Activated CD4-positive, alpha-beta T cell treated with anti-CD3 and anti-CD28 coated beads, Interleukin-2, amount 50 U/mL, for 48 hours (primary cell): Measurements from ENCODE around the gene MSL3.

Experiments
- DNase-seq, 2 experiments: peaks; one replicate each; pipeline ENCODE4 v3.0.0-alpha.2; 2020

Gene MSL3

DNA sequence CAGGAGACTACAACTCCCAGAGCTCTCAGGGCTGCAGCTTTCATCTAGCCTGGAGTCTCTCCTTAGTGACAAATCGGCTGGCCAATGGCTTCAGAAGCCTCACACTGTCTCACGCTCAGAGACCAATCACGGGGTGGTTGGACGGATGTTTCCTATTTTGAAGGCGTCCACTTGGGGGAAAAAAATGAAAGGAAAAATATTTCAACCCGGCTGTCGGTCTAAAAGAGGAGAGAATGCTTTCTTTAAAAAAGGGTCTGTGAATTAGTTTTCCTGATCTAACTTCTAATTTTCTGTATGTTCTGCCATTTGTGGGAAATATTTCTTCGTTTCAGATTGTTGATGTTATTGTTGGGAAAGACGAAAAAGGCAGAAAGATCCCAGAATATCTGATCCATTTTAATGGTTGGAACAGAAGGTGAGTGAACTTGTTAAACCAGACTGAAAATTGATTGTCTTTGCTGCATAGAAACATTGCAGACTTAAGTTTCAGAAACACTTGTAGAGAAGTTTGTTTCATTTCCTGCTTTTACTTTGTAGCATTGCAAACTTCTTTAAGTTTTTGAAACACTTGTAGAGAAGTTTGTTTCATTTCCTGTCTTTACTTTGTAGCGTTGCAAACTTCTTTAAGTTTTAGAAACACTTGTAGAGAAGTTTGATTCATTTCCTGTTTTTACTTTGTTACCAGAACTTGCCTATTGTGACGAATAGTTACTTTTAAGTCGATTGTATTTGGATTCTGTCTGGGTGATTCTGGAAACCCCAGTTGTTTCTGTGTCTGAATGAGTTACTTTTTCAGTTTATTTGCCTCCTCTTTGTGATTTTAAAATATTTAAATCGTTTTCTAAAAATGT is 1.6 kb downstream of the MSL3 start:
- DNase-seq, result peak; percentile 56 to 62

DNA sequence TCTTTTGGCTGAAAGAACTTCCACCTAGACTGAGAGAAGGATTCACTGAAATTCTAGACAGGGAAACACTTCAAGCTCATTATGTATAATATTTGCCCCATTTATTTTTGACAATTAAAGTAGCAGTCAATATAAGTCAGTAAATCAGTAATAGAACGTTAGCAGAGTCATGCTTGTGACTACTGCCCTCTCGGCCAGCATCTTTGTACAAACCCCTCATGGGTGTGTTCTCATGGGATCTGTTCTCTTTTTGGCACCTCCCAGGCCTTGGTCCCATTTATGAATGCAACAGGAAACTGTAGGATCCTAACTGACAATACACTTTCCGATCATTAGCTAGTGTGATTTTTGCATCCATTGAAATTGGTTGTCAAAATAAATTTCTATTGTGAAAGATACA is 2.9 kb downstream of the MSL3 start:
- no peak for DNase-seq

DNA sequence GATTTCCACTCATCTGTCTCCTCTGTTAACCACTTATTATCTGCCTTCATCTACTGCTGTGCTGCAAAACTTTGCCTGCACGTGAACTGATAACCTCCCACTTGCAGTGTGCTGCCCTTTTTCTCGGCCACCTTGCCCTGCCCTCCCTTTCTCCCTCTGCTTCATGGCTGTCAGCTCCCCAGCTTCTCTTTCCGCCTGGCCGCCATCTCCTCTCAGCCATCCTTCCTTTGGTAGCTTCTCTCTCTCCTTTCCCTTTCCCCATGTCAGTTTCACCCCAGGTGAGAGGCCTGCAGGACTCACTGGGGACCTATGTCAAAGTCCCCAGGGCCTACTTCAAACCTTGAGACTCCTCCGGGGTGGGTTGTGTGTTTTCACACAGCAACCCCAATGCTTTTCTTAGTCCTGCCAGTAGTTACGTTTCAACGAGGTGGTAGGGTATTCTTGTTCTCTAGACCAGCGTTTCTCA is 6.6 kb downstream of the MSL3 start:
- DNase-seq, result no peak

DNA sequence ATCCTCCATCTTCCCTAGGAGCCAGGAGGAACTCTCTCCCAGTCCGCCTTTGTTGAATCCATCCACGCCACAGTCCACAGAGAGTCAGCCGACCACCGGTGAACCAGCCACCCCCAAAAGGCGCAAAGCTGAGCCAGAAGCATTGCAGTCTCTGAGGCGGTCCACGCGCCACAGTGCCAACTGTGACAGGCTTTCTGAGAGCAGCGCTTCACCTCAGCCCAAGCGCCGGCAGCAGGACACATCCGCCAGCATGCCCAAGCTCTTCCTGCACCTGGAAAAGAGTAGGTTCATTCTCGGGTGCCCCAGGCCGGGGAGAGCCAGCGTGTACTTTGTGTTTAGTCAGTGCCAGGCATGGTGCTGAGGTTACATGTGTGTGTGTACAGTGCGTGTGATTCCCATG is 7.4 kb downstream of the MSL3 start:
- DNase-seq, result no peak

- no peak for DNase-seq
Measured at GRCh38 chrX:11766487-11766886, 8.4 kb downstream of the MSL3 start.

DNA sequence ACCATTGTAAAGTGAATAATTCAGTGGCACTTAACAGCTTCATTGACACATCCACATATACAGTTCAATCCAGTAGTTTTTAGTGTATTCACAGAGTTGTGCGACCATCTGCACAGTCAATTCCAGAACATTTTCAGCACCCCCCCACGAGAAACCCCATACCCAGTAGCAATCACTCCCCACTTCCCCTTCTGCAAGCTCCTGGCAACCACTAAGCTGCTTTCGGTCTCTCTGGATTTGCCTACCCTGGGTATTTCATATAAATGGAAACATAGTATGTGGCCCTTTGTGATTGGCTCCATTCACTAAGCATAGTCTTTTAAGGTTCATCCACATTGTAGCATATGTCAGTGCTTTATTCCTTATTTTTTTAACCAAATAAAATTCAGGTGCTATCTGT is 10.0 kb downstream of the MSL3 start:
- no peak for DNase-seq

DNA sequence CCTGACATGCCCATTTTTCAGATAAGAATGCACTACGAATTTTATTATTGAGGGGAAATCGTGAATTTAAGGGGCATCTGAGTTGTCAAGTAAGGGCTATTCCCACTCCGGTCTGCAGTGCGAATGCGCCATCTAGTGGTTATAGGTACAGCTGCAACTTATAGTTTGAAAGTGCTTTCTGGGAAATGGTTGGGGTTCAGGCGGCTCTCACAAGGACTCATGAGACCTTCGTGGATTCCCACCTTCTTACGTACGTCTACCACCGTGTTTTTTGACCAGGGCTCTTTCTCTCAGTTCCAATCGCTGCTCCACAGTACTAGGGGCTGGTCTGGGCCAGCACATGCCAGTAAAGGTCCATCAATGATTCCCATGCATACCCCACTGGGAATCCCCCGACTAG is 12.3 kb downstream of the MSL3 start:
- no peak for DNase-seq

DNA sequence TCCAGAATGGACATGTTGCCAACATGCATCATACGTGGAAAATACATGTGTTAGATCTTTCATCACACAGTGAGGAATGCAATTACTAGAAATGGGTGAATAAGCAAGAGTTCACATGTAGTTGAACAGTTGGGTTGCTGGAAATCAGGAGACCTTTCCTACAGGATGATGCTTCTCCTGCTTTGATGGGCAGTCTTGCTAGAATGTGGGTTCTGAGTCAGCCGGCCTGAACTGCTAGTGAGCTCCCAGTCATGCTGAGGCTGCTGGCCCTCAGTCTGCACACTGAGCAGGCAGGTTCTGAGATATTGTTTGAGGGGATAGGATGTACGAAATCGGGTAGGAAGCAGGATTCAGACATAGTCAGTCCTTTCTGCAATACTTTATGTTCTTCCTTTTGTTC is 20.2 kb downstream of the MSL3 start:
- DNase-seq, result no peak

GRCh38 chrX:11781133-11781532 is 23.1 kb downstream of the MSL3 start:
- DNase-seq, result no peak

DNA sequence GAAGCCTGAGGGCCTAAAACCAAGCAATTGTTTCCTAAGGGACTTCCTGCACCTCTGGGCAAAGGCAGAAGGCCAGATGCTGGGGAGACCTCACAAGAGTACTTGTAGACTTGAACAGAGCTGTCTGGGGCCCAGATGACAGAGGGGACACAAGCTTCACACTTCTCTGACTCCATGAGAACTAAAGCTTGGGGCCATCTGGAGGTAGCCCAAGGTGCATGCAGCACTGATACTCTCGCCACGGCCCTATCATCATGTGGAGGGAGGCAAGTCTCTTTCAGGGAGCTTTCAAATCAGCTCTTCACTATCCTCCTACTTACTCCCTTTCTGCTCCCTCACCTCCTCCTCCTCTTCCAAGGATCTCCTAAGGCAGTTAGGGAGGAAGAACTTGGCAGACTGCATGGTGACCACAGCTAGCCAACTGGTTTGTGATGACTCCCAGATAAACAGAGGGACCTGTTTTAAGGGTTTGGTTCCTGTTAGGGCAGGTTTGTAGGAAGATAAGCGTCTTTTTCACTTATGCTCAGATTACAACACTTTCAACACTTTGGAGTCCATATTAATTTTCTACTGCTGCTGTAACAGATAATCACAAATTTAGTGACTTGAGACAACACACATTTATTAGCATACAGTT is 23.8 kb downstream of the MSL3 start:
- DNase-seq, result no peak

DNA sequence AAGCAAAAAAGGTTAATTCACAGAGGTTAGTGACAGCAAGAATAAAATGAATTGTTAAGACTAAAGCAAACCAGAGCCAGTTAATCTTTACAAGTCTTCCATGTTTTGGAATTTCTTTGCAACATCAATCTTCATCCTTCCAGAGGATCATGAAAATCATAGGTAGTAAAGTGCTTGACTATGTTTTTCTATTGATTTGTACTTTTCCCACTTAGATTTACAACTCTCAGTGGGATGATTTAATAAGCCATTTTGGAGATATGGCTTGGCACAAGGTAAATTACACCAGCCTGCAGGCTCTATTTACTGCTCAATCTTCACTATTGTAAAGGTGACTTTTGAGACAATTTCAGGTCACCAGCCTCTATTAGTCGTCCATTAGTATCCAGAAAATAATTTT is 26.5 kb downstream of the MSL3 start:
- no peak for DNase-seq

DNA sequence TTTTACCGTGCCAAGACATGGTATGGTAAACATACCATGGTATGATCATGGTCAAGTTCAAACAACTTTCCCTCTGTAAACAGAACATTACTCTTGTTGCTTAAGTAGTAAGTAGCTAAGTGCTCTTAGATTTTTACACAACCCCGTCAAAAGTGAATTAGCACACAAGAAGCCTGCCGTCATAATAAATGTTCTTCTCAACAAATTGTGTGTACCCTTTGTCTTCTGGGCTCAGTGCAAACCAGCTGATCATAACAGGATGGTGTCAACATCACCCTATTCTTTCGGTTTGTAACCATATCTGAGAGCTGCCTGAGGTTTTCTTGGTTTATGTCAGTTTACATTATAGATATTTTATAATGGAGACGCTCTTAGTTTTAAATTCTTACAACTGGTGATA is 28.8 kb downstream of the MSL3 start:
- DNase-seq, result no peak

DNA sequence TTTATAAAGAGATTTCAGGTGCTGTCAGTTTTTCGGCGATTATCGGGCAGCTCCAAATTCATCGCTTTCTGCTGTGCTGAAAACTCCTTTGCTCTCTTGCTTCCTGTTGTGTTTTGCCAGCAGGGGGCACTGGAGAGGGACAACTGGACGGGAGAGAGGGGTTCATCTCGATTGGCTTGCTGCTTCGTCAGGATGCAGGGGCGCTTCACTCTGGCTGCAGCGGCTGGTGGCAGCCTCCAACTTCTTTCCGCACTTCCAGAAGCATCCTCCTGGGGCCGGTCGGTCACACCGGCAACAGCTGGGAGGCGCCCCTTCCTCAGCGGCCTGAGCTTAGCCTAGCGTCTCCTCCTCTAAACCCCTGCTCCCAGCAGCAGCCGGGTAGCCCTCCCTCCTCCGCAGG is 29.5 kb downstream of the MSL3 start:
- peak; percentile 76 to 84 for DNase-seq

DNA sequence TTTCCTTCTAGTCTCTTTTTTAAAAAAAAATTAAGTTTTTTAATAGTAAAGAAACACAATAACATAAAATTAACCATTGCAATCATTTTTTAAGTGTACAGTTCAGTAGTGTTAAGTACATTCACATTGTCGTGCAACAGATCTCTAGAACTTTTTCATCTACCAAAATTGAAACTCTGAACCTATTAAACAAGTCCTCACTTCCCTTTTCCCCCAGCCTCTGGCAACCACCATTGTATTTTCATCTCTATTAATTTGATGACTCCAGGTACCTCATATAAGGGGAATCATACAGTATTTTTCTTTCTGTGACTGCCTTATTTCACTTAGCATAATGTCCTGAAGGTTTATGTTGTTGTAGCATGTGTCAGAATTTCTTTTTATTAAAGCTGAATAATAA is 31.8 kb downstream of the MSL3 start:
- no peak for DNase-seq

DNA sequence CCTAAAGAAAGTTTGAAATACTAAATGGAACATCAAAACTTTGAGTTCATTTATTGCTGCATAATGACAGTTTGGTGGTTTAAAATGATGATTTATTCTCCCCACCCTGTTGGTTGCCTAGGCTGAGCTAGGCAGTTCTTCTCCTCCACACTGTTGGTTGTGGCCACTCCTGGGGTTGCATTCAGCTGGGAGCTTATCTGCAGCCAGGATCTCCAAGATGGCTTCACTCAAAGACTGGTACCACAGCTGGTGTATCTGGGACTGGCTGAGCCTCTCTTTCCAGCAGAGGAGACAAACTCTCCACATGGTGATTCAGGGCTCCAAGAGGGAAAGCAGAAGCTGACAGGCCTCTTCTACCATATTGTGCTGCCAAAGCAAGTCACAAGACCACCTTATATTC is 33.1 kb downstream of the MSL3 start:
- DNase-seq, result no peak

DNA sequence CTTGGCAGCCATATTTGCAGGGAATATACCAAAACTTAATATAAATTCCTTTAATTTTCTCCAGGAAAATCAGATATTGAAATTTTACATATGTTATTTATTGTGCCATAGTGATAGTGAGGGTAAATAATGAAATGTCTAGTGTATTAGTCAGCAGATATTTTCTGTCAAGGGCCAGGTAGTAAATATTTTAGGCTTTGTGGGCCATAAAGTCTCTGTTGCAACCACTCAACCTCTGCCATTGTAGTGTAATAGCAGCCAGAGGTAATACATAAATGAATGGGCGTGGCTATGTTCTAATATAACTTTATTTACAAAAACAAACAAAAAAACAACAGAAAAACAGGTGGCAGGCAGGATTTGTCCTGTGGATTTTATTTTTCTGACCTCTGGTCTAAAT is 33.5 kb downstream of the MSL3 start:
- no peak for DNase-seq

- peak; percentile 55 to 65 for DNase-seq
Measured at GRCh38 chrX:11792461-11793421, 34.7 kb downstream of the MSL3 start.

DNA sequence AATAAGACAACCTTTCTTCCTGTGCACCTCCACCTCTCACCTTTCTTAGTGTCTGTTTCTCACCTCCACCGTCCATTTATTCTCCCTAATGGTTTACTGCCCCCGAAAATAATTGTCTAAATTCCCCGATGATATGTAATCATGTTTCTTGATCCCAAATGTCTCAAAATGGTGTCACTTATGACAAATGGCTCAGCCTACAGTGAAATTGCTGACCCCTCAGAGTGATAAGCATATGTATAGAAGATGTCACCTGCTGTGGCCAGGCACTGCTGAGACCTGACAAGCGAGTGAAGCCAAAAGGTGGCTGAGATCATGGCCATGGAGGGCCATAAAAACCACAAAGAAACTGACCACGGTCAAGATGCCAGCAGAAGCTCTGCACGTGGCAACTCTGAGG is 35.7 kb downstream of the MSL3 start:
- DNase-seq, result no peak

GRCh38 chrX:11813341-11813740 is 55.3 kb downstream of the MSL3 start:
- DNase-seq, result no peak
